PC-3 (cell line): ENCODE data around the gene SLC2A13.

Experiments
- CTCF ChIP-seq: fragments of 300-600 bp; sonication (generic); conservative IDR thresholded peaks from 2 replicates; pipeline ENCODE4 v1.5.1; 2017; ENCODE audit warnings: antibody characterized with exemption, low read depth, mild to moderate bottlenecking, low read length
- EZH2 ChIP-seq: fragments of 300-600 bp; sonication (generic); IDR thresholded peaks from one replicate; pipeline ENCODE4 v1.6.1; 2017; ENCODE audit warnings: antibody characterized with exemption, mild to moderate bottlenecking, low read length; ENCODE audit not compliant: unreplicated experiment
- EZH2phosphoT487 ChIP-seq: fragments of 300-600 bp; sonication (generic); IDR thresholded peaks from 2 replicates; pipeline ENCODE4 v1.6.1; 2018; ENCODE audit warnings: mild to moderate bottlenecking, antibody characterized with exemption, low read length, borderline replicate concordance

- TF ChIP-seq CTCF, result no peak
- no peak for TF ChIP-seq EZH2phosphoT487
- no peak for TF ChIP-seq EZH2
Observed at GRCh38 chr12:40075458-40075857, 30.4 kb downstream of the SLC2A13 start.
